GM12878 (cell line): ENCODE results near the gene BARHL1. TPM values are rescaled to one million over a fixed set of nuclear protein-coding genes. Genes with fewer than 3 reads are reported as not detected.

Source experiments
- ATAC-seq: fragments of 200-7000 bp; cut with Tn5 transposase; 3 replicates; pipeline ENCODE4 v1.9.1; 2020; ENCODE audit warnings: mild to moderate bottlenecking, moderate library complexity
- BruUV-seq: library from RNA; stranded (reverse); fragments of 400-500 nt; replicated peaks from 2 replicates; lab custom pipeline; 2021; lab: Mats Ljungman, UMichigan
- CTCF ChIA-PET: fragments of 300-600 bp; sonication (Branson Sonifier 250); formaldehyde crosslinking; extraction: SDS; loops from one replicate; lab custom pipeline; 2021; ENCODE audit warnings: inconsistent platforms; lab: Yijun Ruan, JAX
- POLR2A ChIA-PET: fragments of 350-600 bp; formaldehyde crosslinking; extraction: SDS; loops from one replicate; lab custom pipeline; 2021; ENCODE audit warnings: inconsistent platforms; lab: Charles Lee
- RAD21 ChIA-PET: fragments of 300-600 bp; sonication (Branson Sonifier 250); formaldehyde crosslinking; loops from one replicate; lab custom pipeline; 2023; ENCODE audit warnings: antibody characterized with exemption; ENCODE audit not compliant: unreplicated experiment; lab: Charles Lee
- SMC1A ChIA-PET: fragments of 300-600 bp; sonication (Branson Sonifier 250); formaldehyde crosslinking; loops from one replicate; lab custom pipeline; 2023; ENCODE audit not compliant: unreplicated experiment, uncharacterized antibody; lab: Charles Lee
- DNase-seq: peaks from one replicate; pipeline ENCODE4 v3.0.0-alpha.2; 2011; ENCODE audit warnings: low read depth, low spot score
- FAIRE-seq: peaks from 3 replicates; lab custom pipeline; 2011; peaks lifted over from hg19 to GRCh38; lab: Jason Lieb, UNC
- H2AFZ ChIP-seq: 2 replicates; pipeline ENCODE4 v1.6.0; 2011; ENCODE audit warnings: low read depth, low read length, control low read depth; ENCODE audit not compliant: control insufficient read depth
- H3K27ac ChIP-seq: 2 replicates; pipeline ENCODE4 v1.5.1; 2011; ENCODE audit warnings: control low read depth; ENCODE audit not compliant: control insufficient read depth, insufficient read depth
- H3K27me3 ChIP-seq, 2 experiments: replicated peaks in 1 of 2; 2 replicates each; pipeline versions ENCODE4 v1.6.0 to v1.6.1; 2011; ENCODE audit warnings: low read length in 1 of 2; ENCODE audit not compliant: control insufficient read depth in 2 of 2, insufficient read depth in 2 of 2
- H3K36me3 ChIP-seq, 2 experiments: 2 replicates each; pipeline ENCODE4 v1.5.1; 2011; ENCODE audit warnings: low read length in 1 of 2; ENCODE audit not compliant: control insufficient read depth in 2 of 2, insufficient read depth in 2 of 2
- H3K4me1 ChIP-seq: 2 replicates; pipeline ENCODE4 v1.6.1; 2011; ENCODE audit warnings: mild to moderate bottlenecking, low read length, moderate library complexity, mixed read lengths; ENCODE audit not compliant: control insufficient read depth, insufficient read depth
- H3K4me2 ChIP-seq: 2 replicates; pipeline ENCODE4 v1.6.0; 2011; ENCODE audit warnings: control low read depth; ENCODE audit not compliant: control insufficient read depth, insufficient read depth
- H3K4me3 ChIP-seq: fragments of 200-600 bp; sonication (generic); 2 replicates; pipeline ENCODE4 v1.5.1; 2016
- H3K79me2 ChIP-seq: 2 replicates; pipeline ENCODE4 v1.6.0; 2011; ENCODE audit warnings: low read length; ENCODE audit not compliant: control insufficient read depth, insufficient read depth
- H3K9ac ChIP-seq: 2 replicates; pipeline ENCODE4 v1.8.0; 2011; ENCODE audit warnings: low read length, control low read depth, mixed read lengths; ENCODE audit not compliant: control insufficient read depth, insufficient read depth
- H3K9me3 ChIP-seq: replicated peaks from 3 replicates; pipeline ENCODE4 v1.5.1; 2011; ENCODE audit warnings: mild to moderate bottlenecking, low read length; ENCODE audit not compliant: control insufficient read depth, insufficient read depth
- H4K20me1 ChIP-seq: 2 replicates; pipeline ENCODE4 v1.6.0; 2011; ENCODE audit not compliant: control insufficient read depth, insufficient read depth
- ESRRA ChIP-seq: IDR thresholded peaks from 2 replicates; pipeline ENCODE4 v1.6.1; 2012; ENCODE audit warnings: mild to moderate bottlenecking, low read length, improper control_type of control experiment
- NBN ChIP-seq: fragments of 450-650 bp; IDR thresholded peaks from 2 replicates; pipeline ENCODE4 v1.6.1; 2016
- POLR2A ChIP-seq: IDR thresholded peaks from 2 replicates; pipeline ENCODE4 v1.6.1; 2011; ENCODE audit warnings: low read depth, mild to moderate bottlenecking, low read length
- WGBS: methylation state at CpG from one replicate; pipeline ENCODE4 v1.1.6; 2016; ENCODE audit warnings: low lambda C conversion rate; ENCODE audit not compliant: insufficient replicate concordance, insufficient coverage; ENCODE audit errors: missing lambda C conversion rate; 5-methylcytosine and 5-hydroxymethylcytosine counted together
- in situ Hi-C: fragments of 300-500 bp; cut with MboI; formaldehyde crosslinking; loops from 9 replicates; pipeline ENCODE4 v1.14.3; 2018; ENCODE audit warnings: mixed read lengths
- intact Hi-C: fragments of 100-400 bp; cut with micrococcal nuclease; formaldehyde crosslinking; loops from one replicate; pipeline ENCODE4 v1.14.2; 2022; ENCODE audit not compliant: unreplicated experiment
- polyA plus RNA-seq, 11 experiments: library from polyadenylated mRNA; depleted of rRNA in 4 of 11; unstranded in 6 of 11; stranded (reverse) in 5 of 11; fragments of >200 nt; fragmentation: Nextera tagmentation in 4 of 11; fragmentation: Illumina TruSeq in 1 of 11; extraction: Ambion mirVana in 4 of 11; extraction: Trizol in 1 of 11; gene quantifications; 1 replicate in 1 of 11; 2 replicates in 10 of 11; pipeline versions ENCODE4 v1.2.1 to v1.2.3, GENCODE V29; 2011 to 2016; ENCODE audit warnings: inconsistent platforms in 2 of 11, missing spikeins in 2 of 11, low read depth in 1 of 11
- total RNA-seq, 4 experiments: library from RNA; depleted of rRNA in 3 of 4; stranded (reverse); fragments of >200 nt in 3 of 4; fragmentation: Illumina TruSeq in 1 of 4; extraction: Trizol in 1 of 4; gene quantifications; 2 replicates each; pipeline versions ENCODE4 v1.2.1 to v1.2.3, GENCODE V29; 2013 to 2021
- TF ChIP-seq, protein P1 (sequence below), 3 experiments: IDR thresholded peaks in 2 of 3; conservative IDR thresholded peaks in 1 of 3; 2 replicates each; pipeline ENCODE4 v1.5.1; 2011; ENCODE audit warnings: low read depth in 3 of 3, low read length in 3 of 3, mild to moderate bottlenecking in 3 of 3, control low read depth in 2 of 3, moderate library complexity in 2 of 3, inconsistent platforms in 1 of 3, mixed read lengths in 1 of 3; ENCODE audit not compliant: control insufficient read depth in 2 of 3, insufficient read depth in 1 of 3; ENCODE audit errors: extremely low read depth in 1 of 3
- TF ChIP-seq, protein P2 (sequence below): fragments of 450-650 bp; IDR thresholded peaks from 2 replicates; pipeline ENCODE4 v1.6.1; 2016; ENCODE audit warnings: mild to moderate bottlenecking, moderate library complexity, borderline replicate concordance

Gene BARHL1
- total and polyA plus RNA-seq, 10 of the 15 experiments (the other 5 are each of a cell fraction or from before 2014, with no cell fraction given): not detected

DNA sequence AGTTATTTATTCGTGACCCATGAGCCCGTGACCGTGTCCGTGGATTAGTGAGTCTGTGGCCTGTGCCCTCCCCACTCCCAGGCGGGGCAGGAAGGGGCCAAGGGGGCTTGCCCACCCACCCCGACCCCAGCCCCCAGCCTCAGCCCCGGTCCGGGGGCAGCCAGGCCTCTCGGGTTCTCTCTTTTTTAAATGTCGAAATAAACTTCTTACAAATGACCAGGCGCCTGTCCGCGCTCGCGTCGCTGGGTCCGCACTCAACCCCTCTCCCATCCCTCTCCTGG is 7.6 kb downstream of the BARHL1 start (continued):
- TF ChIP-seq, protein P1, sequence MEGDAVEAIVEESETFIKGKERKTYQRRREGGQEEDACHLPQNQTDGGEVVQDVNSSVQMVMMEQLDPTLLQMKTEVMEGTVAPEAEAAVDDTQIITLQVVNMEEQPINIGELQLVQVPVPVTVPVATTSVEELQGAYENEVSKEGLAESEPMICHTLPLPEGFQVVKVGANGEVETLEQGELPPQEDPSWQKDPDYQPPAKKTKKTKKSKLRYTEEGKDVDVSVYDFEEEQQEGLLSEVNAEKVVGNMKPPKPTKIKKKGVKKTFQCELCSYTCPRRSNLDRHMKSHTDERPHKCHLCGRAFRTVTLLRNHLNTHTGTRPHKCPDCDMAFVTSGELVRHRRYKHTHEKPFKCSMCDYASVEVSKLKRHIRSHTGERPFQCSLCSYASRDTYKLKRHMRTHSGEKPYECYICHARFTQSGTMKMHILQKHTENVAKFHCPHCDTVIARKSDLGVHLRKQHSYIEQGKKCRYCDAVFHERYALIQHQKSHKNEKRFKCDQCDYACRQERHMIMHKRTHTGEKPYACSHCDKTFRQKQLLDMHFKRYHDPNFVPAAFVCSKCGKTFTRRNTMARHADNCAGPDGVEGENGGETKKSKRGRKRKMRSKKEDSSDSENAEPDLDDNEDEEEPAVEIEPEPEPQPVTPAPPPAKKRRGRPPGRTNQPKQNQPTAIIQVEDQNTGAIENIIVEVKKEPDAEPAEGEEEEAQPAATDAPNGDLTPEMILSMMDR (IDR thresholded peaks at IDR 0.05 in 2 of 3, conservative IDR thresholded peaks at IDR 0.05 in 1 of 3; ENCODE audit: control insufficient read depth in 2 of 3, extremely low read depth in 1 of 3, insufficient read depth in 1 of 3, low read depth in 3 of 3, low read length in 3 of 3): no peak
- no peak for TF ChIP-seq ESRRA

DNA sequence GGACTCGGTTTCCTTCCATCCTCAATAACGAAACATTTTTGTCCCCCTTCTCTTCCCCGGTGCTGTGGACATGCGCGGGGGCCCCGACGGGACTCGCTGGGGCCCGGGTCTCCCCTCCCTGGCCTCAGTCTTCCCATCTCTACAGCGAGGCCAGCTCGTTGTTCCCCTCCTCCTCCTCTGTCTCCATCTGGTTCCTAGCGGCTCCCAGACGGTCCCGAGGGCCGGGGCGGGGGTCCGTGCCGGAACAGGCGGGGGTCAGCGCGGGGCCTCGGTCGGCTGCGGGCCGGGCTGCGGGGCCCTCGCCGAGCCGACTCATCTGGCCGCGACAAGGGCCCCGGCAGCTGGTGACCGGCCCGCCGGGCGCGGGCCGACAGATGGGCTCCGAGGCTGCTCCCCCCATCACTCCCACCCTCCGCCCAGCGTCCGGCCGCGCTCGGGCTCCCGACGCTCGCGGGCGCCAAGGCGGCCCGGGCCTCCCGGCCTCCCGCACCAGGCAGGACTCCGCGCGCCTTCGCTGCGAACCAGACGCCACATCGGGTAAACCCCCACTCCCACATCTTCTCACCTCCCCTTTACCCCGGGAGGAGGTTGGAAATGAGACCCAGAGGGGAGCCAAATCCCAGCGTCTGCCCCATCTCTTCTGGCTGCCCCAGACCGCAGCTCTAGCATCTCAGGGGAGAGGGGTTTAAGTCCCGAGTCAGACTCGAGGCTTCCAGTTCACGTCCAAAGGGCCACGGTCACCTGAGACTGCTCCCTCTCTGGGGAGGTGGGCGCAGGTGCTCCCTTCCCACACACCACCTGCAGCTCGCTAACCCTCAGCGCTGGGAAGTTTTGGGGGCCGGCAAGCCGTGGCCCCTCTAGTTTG is 8.1 kb downstream of the BARHL1 start:
- WGBS: 17% methylated on average over 50 of the region's 73 CpGs
- no peaks in the 10 kb centered on the region for H3K9me3 ChIP-seq
- H4K20me1 ChIP-seq: peaks cover 5% of the 10 kb centered on the region
- no peak for ATAC-seq
- in situ Hi-C loops: no loop called here
- no peak overlapping the region for H3K27ac ChIP-seq
- intact Hi-C loops: no loop called here
- no TSS peak for BruUV-seq
- no peak overlapping the region for H2AFZ ChIP-seq
- SMC1A ChIA-PET: no interaction called here
- no peak for DNase-seq
- H3K27me3 ChIP-seq: peaks cover 11 to 17% of the 10 kb centered on the region in 2 experiments
- no peaks in the 10 kb centered on the region for H3K4me1 ChIP-seq
- no peak overlapping the region for H3K4me2 ChIP-seq
- RAD21 ChIA-PET: no interaction called here
- CTCF ChIA-PET: no interaction called here
- no peak overlapping the region for H3K4me3 ChIP-seq
- POLR2A ChIA-PET: no interaction called here
- no peak for FAIRE-seq
- no peaks in the 10 kb centered on the region for H3K79me2 ChIP-seq
- H3K36me3 ChIP-seq: peaks cover 1 to 5% of the 10 kb centered on the region in 2 experiments; a peak in 3 of 4 replicates
- no peak overlapping the region for H3K9ac ChIP-seq
- TF ChIP-seq NBN: no peak
- TF ChIP-seq POLR2A: peak; percentile 34; the same call in 1 of the 2 replicates
- TF ChIP-seq, protein P2, sequence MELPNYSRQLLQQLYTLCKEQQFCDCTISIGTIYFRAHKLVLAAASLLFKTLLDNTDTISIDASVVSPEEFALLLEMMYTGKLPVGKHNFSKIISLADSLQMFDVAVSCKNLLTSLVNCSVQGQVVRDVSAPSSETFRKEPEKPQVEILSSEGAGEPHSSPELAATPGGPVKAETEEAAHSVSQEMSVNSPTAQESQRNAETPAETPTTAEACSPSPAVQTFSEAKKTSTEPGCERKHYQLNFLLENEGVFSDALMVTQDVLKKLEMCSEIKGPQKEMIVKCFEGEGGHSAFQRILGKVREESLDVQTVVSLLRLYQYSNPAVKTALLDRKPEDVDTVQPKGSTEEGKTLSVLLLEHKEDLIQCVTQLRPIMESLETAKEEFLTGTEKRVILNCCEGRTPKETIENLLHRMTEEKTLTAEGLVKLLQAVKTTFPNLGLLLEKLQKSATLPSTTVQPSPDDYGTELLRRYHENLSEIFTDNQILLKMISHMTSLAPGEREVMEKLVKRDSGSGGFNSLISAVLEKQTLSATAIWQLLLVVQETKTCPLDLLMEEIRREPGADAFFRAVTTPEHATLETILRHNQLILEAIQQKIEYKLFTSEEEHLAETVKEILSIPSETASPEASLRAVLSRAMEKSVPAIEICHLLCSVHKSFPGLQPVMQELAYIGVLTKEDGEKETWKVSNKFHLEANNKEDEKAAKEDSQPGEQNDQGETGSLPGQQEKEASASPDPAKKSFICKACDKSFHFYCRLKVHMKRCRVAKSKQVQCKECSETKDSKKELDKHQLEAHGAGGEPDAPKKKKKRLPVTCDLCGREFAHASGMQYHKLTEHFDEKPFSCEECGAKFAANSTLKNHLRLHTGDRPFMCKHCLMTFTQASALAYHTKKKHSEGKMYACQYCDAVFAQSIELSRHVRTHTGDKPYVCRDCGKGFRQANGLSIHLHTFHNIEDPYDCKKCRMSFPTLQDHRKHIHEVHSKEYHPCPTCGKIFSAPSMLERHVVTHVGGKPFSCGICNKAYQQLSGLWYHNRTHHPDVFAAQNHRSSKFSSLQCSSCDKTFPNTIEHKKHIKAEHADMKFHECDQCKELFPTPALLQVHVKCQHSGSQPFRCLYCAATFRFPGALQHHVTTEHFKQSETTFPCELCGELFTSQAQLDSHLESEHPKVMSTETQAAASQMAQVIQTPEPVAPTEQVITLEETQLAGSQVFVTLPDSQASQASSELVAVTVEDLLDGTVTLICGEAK: no peak
- TF ChIP-seq, all 136 proteins: peak for 1
